ENCODE measurements around the gene KCNT1.

Gene KCNT1

DNA sequence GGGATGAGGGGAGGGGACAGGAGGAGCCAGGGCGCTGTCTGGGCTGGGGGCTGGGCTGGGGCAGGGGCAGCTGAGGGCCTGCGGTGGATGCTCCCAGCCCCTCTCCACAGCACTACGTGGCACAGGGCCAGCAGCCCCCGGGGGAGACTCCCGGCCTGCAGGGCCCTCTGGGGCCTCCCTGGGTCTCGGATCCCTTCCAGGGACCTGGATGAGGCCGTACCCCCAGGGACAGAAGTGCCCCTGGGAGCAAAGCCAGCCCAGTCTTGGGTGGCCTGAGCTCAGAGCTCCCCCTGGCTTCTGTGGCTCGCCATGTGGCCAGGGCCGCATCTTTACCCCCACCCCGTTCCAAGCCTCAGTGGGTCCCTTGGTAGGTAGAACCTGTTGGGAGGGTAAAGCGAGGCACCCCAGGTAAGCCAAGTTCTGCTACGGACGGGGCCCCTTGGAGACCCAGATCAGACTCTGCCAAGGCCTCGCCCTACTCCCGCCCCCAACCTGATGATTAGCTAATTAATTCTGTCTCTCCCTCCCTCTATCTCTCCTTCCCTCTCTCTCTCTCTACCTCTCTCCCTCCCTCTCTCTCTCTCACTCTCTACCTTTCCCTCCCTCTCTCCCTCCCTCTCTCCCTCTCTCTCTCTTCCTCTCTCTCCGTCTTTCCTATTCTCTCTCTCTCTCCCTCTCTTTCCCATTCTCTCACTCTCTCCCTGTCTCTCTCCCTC lies 24.3 kb downstream of the KCNT1 start:
- DNase-seq (ENCODE audit: low read depth) = no peak

DNA sequence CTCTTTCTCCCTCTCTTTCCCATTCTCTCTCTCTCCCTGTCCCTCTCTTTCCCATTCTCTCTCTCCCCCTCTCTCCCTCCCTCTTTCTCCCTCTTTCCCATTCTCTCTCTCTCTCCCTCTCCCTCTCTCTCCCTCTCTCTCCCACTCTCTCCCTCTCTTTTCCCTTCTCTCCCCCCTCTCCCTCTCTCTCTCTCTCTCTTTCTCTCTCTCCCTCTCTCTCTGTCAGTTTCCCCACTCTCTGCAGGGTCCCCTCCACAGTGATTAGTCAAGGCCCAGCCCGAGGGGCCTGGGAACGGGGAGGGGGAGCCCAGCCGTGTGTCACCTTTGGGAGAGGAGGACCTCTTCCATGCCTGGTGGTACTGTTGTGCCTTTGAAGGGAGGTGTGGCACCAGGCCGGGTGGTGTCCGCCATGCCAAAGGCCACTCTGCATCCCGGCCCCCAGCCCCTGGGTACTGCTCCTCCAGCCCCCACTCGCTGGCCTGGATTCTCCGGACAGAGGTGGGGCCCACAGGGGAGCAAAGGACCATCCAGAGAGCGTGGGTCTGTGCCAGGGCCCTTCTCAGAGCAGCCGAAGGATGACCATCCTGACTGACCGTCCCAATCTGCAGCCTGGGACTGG lies 25.4 kb downstream of the KCNT1 start:
- no peak for DNase-seq (ENCODE audit: low read depth)

DNA sequence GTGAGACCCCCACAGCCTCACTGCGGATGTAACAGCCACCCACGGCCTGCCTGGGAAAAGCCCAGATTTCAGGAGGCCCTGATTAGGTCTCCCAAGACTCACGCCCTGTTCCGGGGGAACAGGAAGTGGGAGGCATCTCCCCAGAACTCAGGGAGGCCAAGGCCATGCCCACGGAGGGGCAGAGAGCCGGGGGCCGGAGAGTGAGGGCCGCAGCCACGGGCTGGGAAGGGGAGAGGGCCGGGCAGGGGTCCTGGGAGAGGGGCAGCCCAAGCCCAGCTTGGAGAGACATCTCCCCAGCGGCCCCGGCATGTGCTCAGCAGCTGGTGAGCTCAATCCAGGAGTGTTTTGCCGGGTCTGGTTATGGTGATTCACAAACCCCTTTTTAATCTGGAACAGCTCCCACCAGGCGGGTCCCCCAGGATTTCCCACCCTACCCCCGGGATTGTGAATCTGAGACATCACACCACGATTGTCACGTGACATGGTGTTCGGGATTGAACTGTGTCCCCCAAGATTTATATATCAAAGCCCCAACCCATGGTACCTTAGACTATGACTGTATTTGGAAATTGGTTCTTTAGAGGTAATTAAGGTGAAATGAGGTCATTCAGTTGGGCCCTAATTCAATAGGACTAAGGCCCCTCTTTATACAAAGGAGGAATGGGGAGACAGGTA lies 26.6 kb downstream of the KCNT1 start:
- no peak for DNase-seq (ENCODE audit: low read depth)

DNA sequence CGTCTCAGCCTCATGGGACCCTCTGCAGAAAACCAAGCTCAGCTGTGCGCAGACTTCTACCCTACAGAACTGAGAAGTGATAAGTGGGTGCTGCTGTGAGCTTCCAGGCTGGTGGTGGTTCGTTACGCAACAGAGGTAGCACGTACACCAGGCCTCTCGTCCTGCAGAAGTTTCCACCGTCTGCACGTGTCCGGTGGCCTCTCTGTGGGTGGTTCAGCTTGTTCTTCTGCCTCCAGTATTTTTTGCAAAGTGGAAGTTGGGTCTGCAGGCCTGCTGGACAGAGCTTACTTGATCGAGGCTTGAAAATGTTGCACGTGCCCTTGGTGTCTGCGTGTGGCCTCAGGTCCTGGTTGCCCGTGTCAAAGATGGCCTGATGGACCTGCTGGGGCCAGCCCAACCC lies 27.5 kb downstream of the KCNT1 start:
- no peak for DNase-seq (ENCODE audit: low read depth)

DNA sequence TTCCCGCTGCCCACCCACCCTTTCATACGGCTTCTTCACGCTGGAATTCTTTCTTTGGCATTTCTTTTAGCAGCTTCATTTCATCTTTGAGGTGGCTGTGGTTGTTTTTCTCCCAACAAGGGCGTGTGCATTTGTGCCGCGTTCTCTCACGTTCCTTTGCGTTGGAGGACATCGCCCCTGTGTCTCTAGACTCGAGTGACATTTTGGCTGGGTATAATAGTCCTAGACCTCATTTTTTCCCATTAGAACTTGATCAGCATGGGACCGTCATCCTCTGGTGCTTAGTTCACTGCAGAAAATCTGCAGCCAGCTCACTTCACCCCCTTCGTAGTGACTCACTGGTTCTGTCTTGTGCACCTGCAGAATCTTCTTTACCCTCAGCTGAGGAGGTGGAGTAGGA lies 29.5 kb downstream of the KCNT1 start:
- no peak for DNase-seq (ENCODE audit: low read depth)

DNA sequence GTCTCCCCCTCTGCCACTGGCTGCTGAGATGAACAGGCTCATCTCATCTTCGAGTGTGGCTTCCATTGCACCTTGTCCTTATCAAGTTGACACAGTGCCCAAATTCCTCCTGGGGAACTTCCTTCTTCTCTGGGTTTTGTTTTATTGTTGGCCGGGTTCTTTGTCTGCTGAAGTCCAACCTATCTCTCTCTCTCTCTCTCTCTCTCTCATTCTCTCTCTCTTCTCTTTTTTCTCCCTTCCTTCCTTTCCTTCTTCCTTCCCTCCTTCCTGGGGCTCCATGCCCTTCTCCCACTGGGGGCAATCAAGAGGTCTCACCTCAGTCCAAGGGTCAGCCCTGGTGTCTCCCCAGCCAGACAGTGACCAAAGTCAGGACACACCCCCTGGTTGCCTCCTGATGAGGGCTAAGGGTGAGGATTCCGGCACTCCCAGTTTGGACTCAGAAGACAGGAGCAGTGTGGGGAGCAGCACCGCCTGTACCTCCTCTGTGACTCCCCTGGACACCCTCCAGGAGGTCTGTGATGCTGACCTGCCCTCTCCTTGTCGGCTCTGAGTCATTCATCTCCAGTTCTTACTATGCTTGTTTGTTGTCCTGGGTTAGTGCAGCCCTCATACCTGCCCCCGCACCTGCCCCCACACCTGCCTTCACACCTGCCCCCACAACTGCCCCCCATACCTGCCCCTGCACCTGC lies 30.7 kb downstream of the KCNT1 start:
- no peak for DNase-seq (ENCODE audit: low read depth)

DNA sequence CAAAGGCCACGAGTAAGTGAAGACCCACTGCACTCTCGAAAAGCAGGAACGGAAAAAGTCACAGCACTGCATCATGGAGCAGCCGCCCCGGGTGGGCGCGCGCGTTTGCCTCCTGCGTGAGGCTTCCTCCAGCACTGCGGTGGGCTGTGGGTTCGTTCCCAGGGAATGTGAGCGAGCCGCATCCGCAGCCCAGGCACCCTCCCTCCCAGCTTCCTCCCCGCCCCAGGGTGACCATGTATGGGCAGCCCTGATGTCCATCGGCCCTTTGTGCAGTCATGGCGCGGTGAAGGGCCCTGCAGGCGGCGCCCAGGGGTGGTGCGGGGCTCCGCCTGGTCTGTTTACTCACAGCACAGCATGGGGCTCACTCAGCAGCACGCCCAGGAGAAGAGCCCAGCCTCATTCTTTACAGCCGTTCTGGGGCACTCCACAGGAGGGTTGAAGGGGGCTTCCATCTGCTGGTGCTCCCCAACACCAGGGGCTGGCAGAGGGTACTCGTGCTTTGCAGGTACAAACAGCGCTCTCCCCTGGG lies 32.7 kb downstream of the KCNT1 start:
- DNase-seq (ENCODE audit: low read depth) = no peak

DNA sequence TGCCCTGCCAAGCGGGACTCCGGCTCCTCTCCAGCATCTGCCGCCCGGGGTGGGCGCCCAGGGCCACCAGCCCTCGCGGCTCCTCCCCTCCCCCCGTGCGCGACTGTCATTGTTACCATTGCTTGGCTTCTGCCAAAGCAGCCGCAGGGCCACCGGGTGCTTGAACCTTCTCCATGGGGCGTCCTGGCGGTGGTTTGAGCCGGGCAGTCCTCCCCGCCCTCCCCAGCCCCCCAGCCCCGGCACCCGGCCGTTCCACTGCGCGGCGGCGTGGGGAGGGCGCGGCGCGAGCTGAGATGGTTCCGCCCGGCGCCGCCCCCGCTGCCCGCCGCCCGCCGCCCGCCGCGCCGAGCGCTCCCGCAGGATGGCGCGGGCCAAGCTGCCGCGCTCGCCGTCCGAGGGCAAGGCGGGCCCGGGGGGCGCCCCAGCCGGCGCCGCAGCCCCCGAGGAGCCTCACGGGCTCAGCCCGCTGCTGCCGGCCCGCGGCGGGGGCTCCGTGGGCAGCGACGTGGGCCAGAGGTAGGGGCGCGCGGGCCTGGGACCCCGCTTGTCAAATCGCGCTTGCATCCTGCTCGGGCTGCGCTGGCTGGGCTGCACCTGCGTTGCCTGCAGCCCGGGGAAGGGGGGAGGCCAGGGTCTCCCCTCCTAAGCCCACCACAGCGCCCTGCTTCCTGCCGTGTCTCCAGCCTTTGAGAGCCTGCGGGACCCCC lies 34.4 kb downstream of the KCNT1 start:
- no peak for DNase-seq (ENCODE audit: low read depth)

DNA sequence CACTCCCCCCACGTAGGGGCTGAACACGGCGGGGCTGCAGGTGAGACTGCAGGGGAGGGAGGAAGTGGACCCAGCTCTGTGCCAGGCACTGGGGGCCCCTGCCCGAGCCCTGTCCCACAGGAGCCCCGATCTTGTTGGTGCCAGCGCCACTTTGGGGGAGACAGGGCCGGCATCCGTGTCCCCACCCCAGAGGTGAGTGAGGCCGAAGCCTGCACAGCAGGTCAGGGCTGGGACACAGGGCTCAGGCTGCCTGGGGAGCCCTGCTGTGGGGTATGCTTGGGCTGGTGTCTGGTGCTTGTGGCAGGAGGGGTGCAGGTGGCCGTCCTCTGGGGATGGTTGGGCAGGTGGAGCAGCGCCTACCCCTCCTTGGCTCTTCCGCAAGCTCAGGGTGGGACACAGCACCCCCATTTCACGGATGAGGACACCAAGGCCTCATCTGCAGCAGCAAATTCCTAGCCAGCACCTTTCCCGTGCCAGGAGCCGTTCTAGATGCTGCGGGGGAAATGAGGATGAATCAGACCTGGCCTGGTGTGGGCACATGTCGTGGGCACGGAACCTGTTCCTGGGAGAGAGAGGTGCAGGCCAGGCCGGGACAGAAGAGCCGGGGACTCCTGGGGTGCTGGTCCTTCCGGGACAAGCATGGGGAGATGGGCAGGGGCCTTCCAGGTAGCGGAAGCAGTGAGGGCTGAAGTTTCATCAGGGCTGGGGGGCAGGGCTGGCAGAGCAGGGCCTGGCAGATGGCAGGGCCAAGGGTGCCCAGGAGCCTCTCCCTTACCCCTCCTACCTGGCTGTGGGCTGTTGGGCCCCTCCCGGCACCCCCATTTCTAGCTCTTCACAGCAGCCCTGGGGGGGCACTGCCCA lies 35.2 kb downstream of the KCNT1 start:
- DNase-seq (ENCODE audit: low read depth) = no peak

DNA sequence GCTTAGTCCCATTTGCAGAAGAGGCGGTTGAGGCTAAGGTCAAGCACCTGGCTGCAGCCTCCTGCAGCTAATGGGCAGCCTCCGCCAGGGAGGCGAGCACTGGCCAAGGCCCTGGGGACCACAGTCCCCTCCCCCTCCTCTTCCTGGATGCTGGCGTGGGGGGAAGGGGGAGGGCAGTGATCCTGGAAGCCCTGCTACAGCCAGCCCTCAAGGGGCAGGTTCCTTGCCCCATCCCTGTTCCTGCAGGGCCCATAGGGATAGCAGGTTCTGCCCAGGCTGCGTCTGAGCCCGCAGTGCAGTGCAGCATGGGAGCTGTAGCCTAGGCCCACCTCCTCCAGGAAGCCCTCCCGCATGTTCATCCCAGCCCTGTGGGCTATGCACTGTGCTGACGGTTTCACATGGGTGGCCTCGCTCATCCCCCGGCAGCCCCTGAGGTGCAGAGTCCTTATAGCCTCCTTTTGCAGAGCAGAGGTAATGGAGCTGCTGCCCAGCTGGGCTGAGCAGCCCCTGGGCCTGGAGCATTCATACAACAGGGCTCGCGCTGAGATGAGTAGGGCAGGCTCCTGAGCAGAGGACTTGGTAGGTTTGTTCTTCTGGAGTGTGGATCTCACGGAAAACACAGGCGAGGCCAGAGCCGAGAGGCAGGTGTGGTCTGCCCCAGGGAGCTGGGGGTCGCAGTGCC lies 36.0 kb downstream of the KCNT1 start:
- DNase-seq (ENCODE audit: low read depth) = no peak

DNA sequence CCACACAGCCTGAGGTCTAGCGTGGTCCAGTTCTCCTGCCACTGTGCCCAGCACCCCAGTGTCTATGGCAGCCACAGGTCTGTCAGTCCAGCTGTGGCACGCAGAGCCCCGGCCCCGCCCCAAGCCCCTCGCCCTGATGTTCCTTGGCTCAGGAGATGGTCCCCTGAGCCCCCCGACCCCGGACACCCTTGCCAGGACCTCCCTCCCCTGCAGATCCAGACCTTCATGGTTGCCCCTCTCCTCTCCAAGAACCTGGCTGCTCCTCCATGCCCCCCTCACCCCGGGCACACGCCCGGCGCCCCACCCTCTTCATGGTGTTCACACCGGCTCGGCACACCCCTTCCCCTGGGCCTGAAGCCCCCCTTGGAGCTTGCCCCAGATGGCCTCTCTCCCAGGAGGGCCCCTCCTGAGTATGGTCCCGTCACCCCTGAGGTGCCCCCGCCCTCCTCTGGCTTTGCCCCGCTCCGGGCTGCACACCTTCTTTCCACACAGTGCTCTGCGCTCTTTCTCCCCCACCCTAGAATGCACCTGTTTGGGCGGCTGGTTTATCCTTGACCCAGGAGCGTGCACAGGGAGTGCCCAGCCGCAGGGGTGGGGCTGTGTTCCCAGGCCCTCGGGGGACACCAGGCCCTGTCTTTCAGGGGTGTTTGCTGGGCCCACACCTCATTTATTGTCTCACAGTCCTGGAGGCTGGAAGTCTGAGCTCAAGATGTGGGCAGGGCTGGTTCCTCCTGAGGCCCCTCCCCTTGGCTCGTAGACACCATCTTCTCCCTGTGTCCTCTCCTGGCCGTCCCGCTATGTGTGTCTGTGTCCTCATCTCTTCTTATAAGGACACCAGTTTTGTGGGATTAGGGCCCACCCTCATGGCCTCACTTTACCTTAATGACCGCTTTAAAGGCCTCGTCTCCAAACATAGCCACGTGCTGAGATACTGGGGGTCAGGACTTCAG lies 37.6 kb downstream of the KCNT1 start:
- no peak for DNase-seq (ENCODE audit: low read depth)

DNA sequence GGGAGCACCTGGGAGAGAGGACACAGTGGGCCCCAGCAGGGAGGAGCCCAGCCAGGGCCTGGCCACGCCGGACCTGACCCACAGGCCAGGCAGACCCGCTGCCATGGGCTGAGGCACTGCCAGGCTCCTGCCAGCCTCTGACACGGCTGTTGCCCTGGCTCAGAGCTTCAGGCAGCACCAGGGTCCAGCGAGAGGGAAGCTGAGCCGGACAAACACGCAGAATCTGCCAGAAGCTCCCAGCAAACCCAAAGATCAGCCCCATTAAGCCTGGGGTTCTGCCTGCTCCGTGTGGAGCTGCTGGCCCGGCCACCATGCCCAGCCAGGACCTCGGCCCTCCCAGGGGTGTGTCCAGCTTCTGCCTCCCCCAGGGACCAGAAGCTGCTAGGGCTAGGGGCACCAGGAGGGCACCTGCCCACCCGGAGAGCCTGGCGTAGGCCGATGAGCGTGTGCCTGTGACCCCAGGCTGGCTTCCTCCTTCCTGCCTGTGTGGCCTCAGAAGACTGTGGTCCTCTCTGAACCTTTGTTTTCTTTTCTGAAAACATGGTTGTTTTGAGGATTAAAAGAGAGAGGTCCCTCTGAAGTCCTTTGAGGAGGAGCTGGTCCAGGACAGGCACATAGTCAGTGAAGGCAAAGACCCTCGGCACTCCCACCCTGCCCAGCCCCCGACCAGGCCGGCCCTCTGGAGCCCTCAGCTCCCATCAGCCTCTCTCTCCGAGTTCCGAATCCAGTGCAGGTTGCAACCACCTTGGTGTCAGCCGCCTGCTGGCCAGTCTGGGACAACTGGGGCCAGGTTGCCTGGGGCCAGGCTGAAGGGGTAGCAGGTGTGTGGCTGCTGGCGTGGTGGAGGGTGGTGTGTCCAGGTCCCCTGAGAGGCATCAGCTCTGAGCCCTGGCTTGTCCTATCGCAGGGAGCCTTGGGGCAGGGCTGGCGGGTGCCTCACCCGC lies 39.6 kb downstream of the KCNT1 start:
- no peak for DNase-seq (ENCODE audit: low read depth)

DNA sequence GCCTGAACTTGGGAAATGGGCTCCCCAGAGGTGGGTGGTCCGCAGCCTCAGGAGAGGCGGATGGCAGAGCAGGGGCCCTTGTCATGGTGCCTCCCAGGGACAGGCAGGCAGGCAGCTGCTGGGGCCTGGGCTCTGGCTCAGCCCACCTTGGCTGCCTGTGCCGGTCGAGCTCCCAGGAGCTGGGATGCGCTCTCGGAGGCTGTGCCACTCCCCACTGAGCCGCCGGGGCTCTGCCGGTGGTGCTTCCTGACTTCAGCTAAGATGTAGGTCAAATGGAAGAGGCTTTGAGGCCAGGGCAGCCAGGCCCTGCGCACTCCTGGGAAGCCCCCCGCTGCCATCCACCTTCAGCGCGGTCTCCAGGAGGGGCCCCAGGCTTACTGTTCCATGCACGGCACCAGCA lies 41.0 kb downstream of the KCNT1 start:
- no peak for DNase-seq (ENCODE audit: low read depth)

DNA sequence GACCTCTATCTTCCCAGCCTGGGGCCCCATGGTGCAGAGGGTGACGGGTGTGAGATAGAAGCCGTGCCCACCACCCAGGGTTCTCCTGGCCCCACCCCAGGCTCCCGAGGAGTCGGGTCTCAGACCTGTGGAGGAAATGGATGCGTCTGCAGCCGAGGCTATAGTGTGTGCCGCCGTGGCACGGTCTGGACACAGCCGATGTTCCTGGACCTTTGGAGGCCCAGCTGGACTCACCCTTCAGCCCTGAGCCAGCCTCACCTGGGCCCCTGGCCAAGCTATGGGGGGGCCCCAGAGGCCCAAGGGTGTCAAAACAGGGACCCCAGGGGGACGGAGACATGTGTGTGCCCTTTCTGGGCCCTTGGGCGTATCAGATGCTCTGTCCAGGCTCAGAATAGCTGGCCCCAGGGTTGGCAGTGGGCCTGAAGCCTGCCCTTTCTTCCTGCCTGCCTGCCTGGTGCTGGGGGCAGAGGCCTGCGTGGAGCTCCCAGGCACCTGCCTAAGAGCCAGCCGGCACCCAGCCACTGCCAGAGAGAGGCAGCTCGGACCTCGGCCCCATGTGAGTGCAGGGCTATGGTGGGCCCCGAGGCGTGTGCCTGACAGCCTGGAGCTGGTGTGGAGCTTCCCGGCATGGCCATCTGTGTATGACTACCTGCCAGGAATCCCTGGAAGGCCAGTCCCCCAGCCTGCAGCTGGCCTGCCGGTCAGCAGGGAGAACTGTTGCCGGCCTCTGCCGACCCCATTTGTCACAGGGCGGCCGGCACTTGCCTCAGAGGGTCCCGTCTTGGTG lies 41.8 kb downstream of the KCNT1 start:
- DNase-seq (ENCODE audit: low read depth) = no peak

DNA sequence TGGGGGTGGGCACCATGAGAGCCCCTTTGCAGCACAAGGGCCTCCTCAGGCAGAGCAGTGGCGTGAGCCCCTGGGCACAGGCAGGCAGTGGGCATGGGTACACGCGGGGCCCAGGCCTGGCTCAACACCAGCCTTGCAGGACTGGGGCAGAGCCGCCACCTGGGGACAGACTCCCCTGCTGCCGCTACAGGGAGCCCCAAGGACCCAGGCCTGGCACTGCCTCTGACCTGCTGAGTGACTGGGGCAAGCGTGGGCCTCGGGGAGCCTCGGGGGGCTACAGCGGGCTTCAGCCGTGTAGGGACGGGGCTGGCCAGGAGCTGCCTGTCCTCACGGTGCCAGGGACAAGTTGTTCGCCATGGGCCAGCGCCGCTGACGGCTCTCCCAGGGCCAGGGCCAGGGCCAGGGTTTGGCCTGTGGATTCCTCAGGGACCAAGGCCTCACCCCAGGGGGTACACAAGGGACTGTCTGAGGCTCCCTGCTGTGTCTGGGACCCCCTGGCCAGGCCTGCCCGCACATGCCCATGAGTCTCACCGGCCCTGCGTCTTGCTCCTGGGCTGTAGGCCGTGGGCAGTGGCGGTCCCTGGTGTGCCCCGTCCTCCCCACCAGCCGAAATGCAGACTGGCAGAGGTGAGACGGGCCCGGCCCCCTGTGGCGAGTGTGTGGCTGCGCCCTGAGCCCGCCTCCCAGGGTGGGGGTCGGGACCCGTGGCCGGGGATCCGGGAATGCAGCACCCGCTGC lies 42.5 kb downstream of the KCNT1 start:
- DNase-seq (ENCODE audit: low read depth) = no peak

DNA sequence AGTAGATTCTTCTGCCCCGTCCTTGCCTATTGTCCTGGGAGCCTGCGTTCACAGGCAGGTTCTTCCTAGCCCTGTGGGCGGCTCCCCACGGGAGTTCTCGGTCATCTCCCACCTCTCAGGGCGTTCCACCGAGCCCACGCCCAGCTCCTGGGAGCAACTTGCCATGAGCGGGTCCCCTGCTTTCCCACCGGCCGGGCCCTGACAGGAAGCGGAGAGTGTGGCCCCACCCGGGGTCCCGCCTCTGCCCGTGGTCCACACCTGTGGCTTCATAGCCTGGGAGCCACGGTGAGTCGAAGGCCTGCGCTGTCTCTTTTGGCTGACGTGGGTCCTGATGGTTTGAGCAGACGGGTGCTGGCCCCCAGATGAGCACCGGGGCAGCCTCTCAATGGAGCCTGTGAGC lies 43.2 kb downstream of the KCNT1 start:
- no peak for DNase-seq (ENCODE audit: low read depth)

Measured in stromal cell of bone marrow (primary cell).